Stimulated activated CD4-positive, alpha-beta T cell treated with anti-CD3 and anti-CD28 coated beads, Interleukin-1b, Interleukin-23, amount 100 ng/mL, for 4 hours (primary cell): ENCODE measurements around the gene HSF4.
"Not testable (repeated sequence)": the region's sequence is repeated elsewhere in the genome, so short reads cannot be mapped to it uniquely, and the experiment has no call there.

ENCODE experiments used
- DNase-seq, 2 donors: peaks; one replicate each; pipeline ENCODE4 v3.0.0-alpha.2; 2020; ENCODE audit warnings: low read depth in 2 of 2

The HSF4 gene

GRCh38 chr16:67164599-67165061 is at the start of gene HSF4:
HSF4 (plus strand) TSS chr16:67164745; CDS start chr16:67164812, 67 bp downstream.
- no peak for DNase-seq

- no peak for DNase-seq
Measured at GRCh38 chr16:67114793-67115192, 49.8 kb upstream of the HSF4 start.

- no peak for DNase-seq
Measured at GRCh38 chr16:67115639-67116038, 48.9 kb upstream of the HSF4 start.

- DNase-seq: no peak
Measured at GRCh38 chr16:67116388-67117311, 47.9 kb upstream of the HSF4 start.

GRCh38 chr16:67117716-67118115 is 46.8 kb upstream of the HSF4 start:
- no peak for DNase-seq

- no peak for DNase-seq
Measured at GRCh38 chr16:67120025-67120424, 44.5 kb upstream of the HSF4 start.

- not testable (repeated sequence) for DNase-seq
Measured at GRCh38 chr16:67122799-67123198, 41.7 kb upstream of the HSF4 start.

GRCh38 chr16:67128417-67128816 is 36.1 kb upstream of the HSF4 start:
- no peak for DNase-seq

- no peak for DNase-seq
Measured at GRCh38 chr16:67128887-67129286, 35.7 kb upstream of the HSF4 start.

GRCh38 chr16:67129422-67129821 is 35.1 kb upstream of the HSF4 start:
- no peak for DNase-seq

GRCh38 chr16:67137605-67138004 is 26.9 kb upstream of the HSF4 start:
- DNase-seq: no peak

- DNase-seq: no peak
Measured at GRCh38 chr16:67141391-67141790, 23.2 kb upstream of the HSF4 start.

- no peak for DNase-seq
Measured at GRCh38 chr16:67142342-67142741, 22.2 kb upstream of the HSF4 start.

- no peak for DNase-seq
Measured at GRCh38 chr16:67144943-67145342, 19.6 kb upstream of the HSF4 start.

GRCh38 chr16:67145746-67146145 is 18.8 kb upstream of the HSF4 start:
- no peak for DNase-seq

GRCh38 chr16:67146523-67147357 is 17.8 kb upstream of the HSF4 start:
- DNase-seq: no peak

GRCh38 chr16:67147437-67148140 is 17.0 kb upstream of the HSF4 start:
- no peak for DNase-seq

- DNase-seq: no peak
Measured at GRCh38 chr16:67148221-67148620, 16.3 kb upstream of the HSF4 start.

- DNase-seq: no peak
Measured at GRCh38 chr16:67148656-67149275, 15.8 kb upstream of the HSF4 start.

GRCh38 chr16:67149276-67150046 is 15.1 kb upstream of the HSF4 start:
- no peak for DNase-seq
